Osteoblast (primary cell): Measurements from ENCODE around the gene OR4D2. TPM values are rescaled to one million over a fixed set of nuclear protein-coding genes. Genes with fewer than 3 reads are reported as not detected.

Experiments used
- DNase-seq: peaks from one replicate; pipeline ENCODE4 v3.0.0; 2011; ENCODE audit warnings: low spot score, mixed read lengths; ENCODE audit not compliant: insufficient read length; ENCODE audit errors: missing footprints
- H2AFZ ChIP-seq: 2 replicates; pipeline ENCODE4 v1.6.0; 2011; ENCODE audit warnings: mild to moderate bottlenecking, low read length
- H3K27ac ChIP-seq: 2 replicates; pipeline ENCODE4 v1.5.1; 2011; ENCODE audit warnings: mild to moderate bottlenecking, low read depth, low read length, moderate library complexity
- H3K27me3 ChIP-seq: 2 replicates; pipeline ENCODE4 v1.6.0; 2012; ENCODE audit warnings: mild to moderate bottlenecking, control low read depth, inconsistent platforms, low read length, moderate library complexity; ENCODE audit not compliant: insufficient read depth
- H3K36me3 ChIP-seq: 2 replicates; pipeline ENCODE4 v1.5.1; 2011; ENCODE audit warnings: mild to moderate bottlenecking, low read length, control low read depth, moderate library complexity; ENCODE audit not compliant: insufficient read depth
- H3K4me1 ChIP-seq: 2 replicates; pipeline ENCODE4 v1.5.1; 2011; ENCODE audit warnings: mild to moderate bottlenecking, low read length, control low read depth, moderate library complexity; ENCODE audit not compliant: insufficient read depth
- H3K4me2 ChIP-seq: 2 replicates; pipeline ENCODE4 v1.6.0; 2011; ENCODE audit warnings: mild to moderate bottlenecking, low read length; ENCODE audit not compliant: insufficient read depth
- H3K4me3 ChIP-seq: fragments of 200-600 bp; sonication (generic); 3 replicates; pipeline ENCODE4 v1.5.1; 2012; ENCODE audit warnings: mild to moderate bottlenecking, low read length, inconsistent platforms; ENCODE audit not compliant: insufficient read depth
- H3K79me2 ChIP-seq: 2 replicates; pipeline ENCODE4 v1.6.0; 2012; ENCODE audit warnings: mild to moderate bottlenecking, low read length, control low read depth, inconsistent platforms; ENCODE audit not compliant: insufficient read depth
- H3K9me3 ChIP-seq: 2 replicates; pipeline ENCODE4 v1.5.1; 2011; ENCODE audit warnings: low read depth, low read length, control low read depth
- H4K20me1 ChIP-seq: 2 replicates; pipeline ENCODE4 v1.6.0; 2012; ENCODE audit warnings: mild to moderate bottlenecking, low read length, control low read depth; ENCODE audit not compliant: insufficient read depth
- CTCF ChIP-seq: IDR thresholded peaks from 2 replicates; pipeline ENCODE4 v1.5.1; 2011; ENCODE audit warnings: mild to moderate bottlenecking, low read depth, low read length, moderate library complexity; ENCODE audit errors: extremely low read depth
- total RNA-seq: library from RNA; depleted of rRNA; stranded (reverse); fragments of >200 nt; gene quantifications from 2 replicates; pipeline ENCODE4 v1.2.3, GENCODE V29; 2012

The OR4D2 gene
- total RNA-seq, 1 donor = not detected

- Histone ChIP-seq H3K27ac (no peak overlapping the region), H4K20me1 (no peaks in the 10 kb centered on the region), H3K4me3 (no peak overlapping the region), H3K36me3 (no peaks in the 10 kb centered on the region), H3K4me1 (no peaks in the 10 kb centered on the region), H3K4me2 (no peak overlapping the region), H3K27me3 (peaks cover 33% of the 10 kb centered on the region), H3K79me2 (no peaks in the 10 kb centered on the region), H3K9me3 (no peaks in the 10 kb centered on the region), H2AFZ (no peak overlapping the region)
- TF ChIP-seq CTCF = no peak
- DNase-seq = no peak
Measured at GRCh38 chr17:58196610-58197009, 29.8 kb downstream of the OR4D2 start.

DNA sequence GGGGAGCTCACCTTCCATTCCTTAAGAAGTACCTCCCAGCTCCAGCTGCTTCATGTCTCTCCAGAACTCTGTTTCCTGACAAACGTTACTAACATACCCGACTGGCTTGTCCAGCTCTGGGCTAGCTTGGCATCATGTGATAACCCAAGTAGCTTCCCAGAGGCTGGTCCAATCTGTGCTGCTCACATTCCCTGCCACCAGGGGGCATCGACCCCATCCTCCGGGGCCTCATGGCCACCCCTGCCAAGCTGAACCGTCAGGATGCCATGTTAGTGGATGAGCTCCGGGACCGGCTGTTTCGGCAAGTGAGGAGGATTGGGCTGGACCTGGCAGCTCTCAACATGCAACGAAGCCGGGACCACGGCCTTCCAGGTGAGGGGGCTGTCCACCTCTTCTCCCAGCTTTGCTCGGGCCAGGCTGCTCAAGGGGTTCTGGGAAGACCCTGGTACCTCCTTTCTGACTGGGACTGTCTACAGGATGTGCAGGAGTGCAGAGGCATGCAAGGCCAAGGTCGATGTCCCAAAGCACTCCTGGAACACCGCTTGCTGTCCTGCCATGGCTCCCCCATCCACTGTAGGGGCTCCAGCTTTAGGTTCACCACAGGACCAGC lies 33.3 kb downstream of the OR4D2 start:
- Histone ChIP-seq H3K79me2 (no peaks in the 10 kb centered on the region), H3K36me3 (no peaks in the 10 kb centered on the region), H2AFZ (peak overlapping the region; percentile 56), H3K27ac (no peak overlapping the region), H3K4me1 (no peaks in the 10 kb centered on the region), H3K27me3 (peaks cover 23% of the 10 kb centered on the region), H3K9me3 (no peaks in the 10 kb centered on the region), H3K4me3 (no peak overlapping the region), H3K4me2 (no peak overlapping the region), H4K20me1 (no peaks in the 10 kb centered on the region)
- peak; percentile 95 for DNase-seq
- peak; percentile 76 for TF ChIP-seq CTCF

GRCh38 chr17:58202859-58203258 lies 36.1 kb downstream of the OR4D2 start:
- Histone ChIP-seq H3K27me3 (peaks cover 7% of the 10 kb centered on the region), H3K9me3 (no peaks in the 10 kb centered on the region), H4K20me1 (no peaks in the 10 kb centered on the region), H3K4me1 (no peaks in the 10 kb centered on the region), H3K36me3 (no peaks in the 10 kb centered on the region), H3K79me2 (no peaks in the 10 kb centered on the region), H3K27ac (no peak overlapping the region), H3K4me2 (no peak overlapping the region), H2AFZ (no peak overlapping the region), H3K4me3 (no peak overlapping the region)
- no peak for DNase-seq
- no peak for TF ChIP-seq CTCF

GRCh38 chr17:58204796-58205195 lies 38.0 kb downstream of the OR4D2 start:
- Histone ChIP-seq H3K27ac (no peak overlapping the region), H4K20me1 (no peaks in the 10 kb centered on the region), H3K36me3 (no peaks in the 10 kb centered on the region), H2AFZ (no peak overlapping the region), H3K4me3 (no peak overlapping the region), H3K79me2 (no peaks in the 10 kb centered on the region), H3K27me3 (peaks cover 1% of the 10 kb centered on the region), H3K4me2 (no peak overlapping the region), H3K9me3 (no peaks in the 10 kb centered on the region), H3K4me1 (no peaks in the 10 kb centered on the region)
- DNase-seq = no peak
- TF ChIP-seq CTCF = no peak
